ENCODE measurements around the gene LAMA2. TPM values are rescaled to one million over a fixed set of nuclear protein-coding genes. Genes with fewer than 3 reads are reported as not detected.

Gene LAMA2
- total RNA-seq, 1 donor: 40.2 TPM

- no peak for DNase-seq (ENCODE audit: low read depth)
- TF ChIP-seq CTCF (IDR thresholded peaks at IDR 0.05; ENCODE audit: insufficient read depth, low read depth, low read length): no peak
- no peak overlapping the region for H3K4me3 ChIP-seq (ENCODE audit: low read depth, low read length)
Measured at GRCh38 chr6:129276461-129276860, 393.5 kb downstream of the LAMA2 start.

- DNase-seq (ENCODE audit: low read depth): no peak
- TF ChIP-seq CTCF (IDR thresholded peaks at IDR 0.05; ENCODE audit: insufficient read depth, low read depth, low read length): no peak
- H3K4me3 ChIP-seq (ENCODE audit: low read depth, low read length): no peak overlapping the region
Measured at GRCh38 chr6:129276986-129277385, 394.0 kb downstream of the LAMA2 start.

GRCh38 chr6:129279343-129280292, 396.7 kb downstream of the LAMA2 start:
- no peak overlapping the region for H3K4me3 ChIP-seq (ENCODE audit: low read depth, low read length)
- no peak for DNase-seq (ENCODE audit: low read depth)
- no peak for TF ChIP-seq CTCF (IDR thresholded peaks at IDR 0.05; ENCODE audit: insufficient read depth, low read depth, low read length)

- no peak for TF ChIP-seq CTCF (IDR thresholded peaks at IDR 0.05; ENCODE audit: insufficient read depth, low read depth, low read length)
- no peak for DNase-seq (ENCODE audit: low read depth)
- no peak overlapping the region for H3K4me3 ChIP-seq (ENCODE audit: low read depth, low read length)
Measured at GRCh38 chr6:129280293-129280644, 397.3 kb downstream of the LAMA2 start.

GRCh38 chr6:129280749-129281148, 397.8 kb downstream of the LAMA2 start:
- no peak overlapping the region for H3K4me3 ChIP-seq (ENCODE audit: low read depth, low read length)
- TF ChIP-seq CTCF (IDR thresholded peaks at IDR 0.05; ENCODE audit: insufficient read depth, low read depth, low read length): no peak
- no peak for DNase-seq (ENCODE audit: low read depth)

- H3K4me3 ChIP-seq (ENCODE audit: low read depth, low read length): no peak overlapping the region
- TF ChIP-seq CTCF (IDR thresholded peaks at IDR 0.05; ENCODE audit: insufficient read depth, low read depth, low read length): no peak
- DNase-seq (ENCODE audit: low read depth): no peak
Measured at GRCh38 chr6:129281168-129281796, 398.3 kb downstream of the LAMA2 start.
